Uterus (tissue), 2 donors: ENCODE results near the gene PYROXD2.

Experiments
- CTCF ChIP-seq, 4 experiments: fragments of 200-600 bp in 2 of 4; fragments of 450-650 bp in 2 of 4; sonication (generic) in 2 of 4; IDR thresholded peaks; one replicate each; pipeline ENCODE4 v1.5.1; 2016 to 2019; ENCODE audit warnings: antibody characterized with exemption in 4 of 4, mild to moderate bottlenecking in 2 of 4, moderate library complexity in 1 of 4
- POLR2A ChIP-seq, 2 donors: fragments of 450-650 bp; IDR thresholded peaks; one replicate each; pipeline ENCODE4 v1.6.1; 2016; ENCODE audit warnings: antibody characterized with exemption in 2 of 2, mild to moderate bottlenecking in 1 of 2, moderate library complexity in 1 of 2

- TF ChIP-seq CTCF (IDR thresholded peaks at IDR 0.05) (no peak), POLR2A (IDR thresholded peaks at IDR 0.05) (no peak)
Observed at GRCh38 chr10:98453729-98454128, 38.7 kb upstream of the PYROXD2 start.
